NT2/D1 (cell line): Measurements from ENCODE around the gene SRPRB.

Experiments
- DNase-seq: peaks from one replicate; pipeline ENCODE4 v3.0.0-alpha.2; 2011; ENCODE audit warnings: low read depth, low spot score
- H3K27me3 ChIP-seq: 2 replicates; pipeline ENCODE4 v1.6.0; 2011; ENCODE audit warnings: mild to moderate bottlenecking; ENCODE audit not compliant: insufficient read length, insufficient read depth
- H3K36me3 ChIP-seq: 2 replicates; pipeline ENCODE4 v1.6.1; 2011; ENCODE audit warnings: mild to moderate bottlenecking, low read length, mixed read lengths; ENCODE audit not compliant: insufficient read depth, insufficient read length
- H3K4me1 ChIP-seq: 2 replicates; pipeline ENCODE4 v1.5.1; 2011; ENCODE audit not compliant: insufficient read depth, insufficient read length
- H3K4me3 ChIP-seq: 2 replicates; pipeline ENCODE4 v1.5.1; 2011; ENCODE audit warnings: low read depth; ENCODE audit not compliant: insufficient read length
- H3K9ac ChIP-seq: 2 replicates; pipeline ENCODE4 v1.6.0; 2011; ENCODE audit warnings: low read depth; ENCODE audit not compliant: insufficient read length
- H3K9me3 ChIP-seq: 2 replicates; pipeline ENCODE4 v1.5.1; 2011; ENCODE audit warnings: mild to moderate bottlenecking, low read length; ENCODE audit not compliant: insufficient read depth
- SUZ12 ChIP-seq: IDR thresholded peaks from 2 replicates; pipeline ENCODE4 v1.6.1; 2011; ENCODE audit not compliant: insufficient read length, insufficient read depth; ENCODE audit errors: extremely low read depth
- YY1 ChIP-seq: IDR thresholded peaks from 2 replicates; pipeline ENCODE4 v1.6.1; 2011; ENCODE audit not compliant: insufficient read length, insufficient read depth
- ZNF274 ChIP-seq: IDR thresholded peaks from 2 replicates; pipeline ENCODE4 v1.6.1; 2011; ENCODE audit warnings: mild to moderate bottlenecking, low read depth, low read length

Gene SRPRB

DNA sequence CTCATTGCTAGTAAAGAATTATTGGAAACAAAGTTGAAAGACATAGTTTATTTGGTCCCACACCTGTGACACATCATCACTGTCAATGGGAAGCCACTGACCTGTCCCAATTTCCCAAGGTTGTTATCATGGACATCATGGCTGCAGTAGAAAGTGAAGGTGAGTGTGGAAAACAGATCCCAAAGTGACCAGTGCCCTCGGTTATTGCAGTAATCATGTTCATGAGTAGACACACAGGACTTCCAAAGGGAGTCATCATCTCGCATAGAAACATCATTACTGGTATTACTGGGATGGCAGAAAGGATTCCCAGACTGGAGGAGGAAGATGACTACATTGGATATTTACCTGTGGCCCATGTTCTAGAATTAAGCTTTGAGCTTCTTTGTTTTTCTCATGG lies 44.7 kb upstream of the SRPRB start:
- H3K4me1 ChIP-seq: peaks cover 13% of the 10 kb centered on the region
- no peaks in the 10 kb centered on the region for H3K27me3 ChIP-seq
- DNase-seq: no peak
- no peak overlapping the region for H3K9ac ChIP-seq
- no peak overlapping the region for H3K4me3 ChIP-seq
- TF ChIP-seq YY1: no peak
- no peak for TF ChIP-seq SUZ12
- TF ChIP-seq ZNF274: no peak
- H3K36me3 ChIP-seq: no peaks in the 10 kb centered on the region
- no peaks in the 10 kb centered on the region for H3K9me3 ChIP-seq

DNA sequence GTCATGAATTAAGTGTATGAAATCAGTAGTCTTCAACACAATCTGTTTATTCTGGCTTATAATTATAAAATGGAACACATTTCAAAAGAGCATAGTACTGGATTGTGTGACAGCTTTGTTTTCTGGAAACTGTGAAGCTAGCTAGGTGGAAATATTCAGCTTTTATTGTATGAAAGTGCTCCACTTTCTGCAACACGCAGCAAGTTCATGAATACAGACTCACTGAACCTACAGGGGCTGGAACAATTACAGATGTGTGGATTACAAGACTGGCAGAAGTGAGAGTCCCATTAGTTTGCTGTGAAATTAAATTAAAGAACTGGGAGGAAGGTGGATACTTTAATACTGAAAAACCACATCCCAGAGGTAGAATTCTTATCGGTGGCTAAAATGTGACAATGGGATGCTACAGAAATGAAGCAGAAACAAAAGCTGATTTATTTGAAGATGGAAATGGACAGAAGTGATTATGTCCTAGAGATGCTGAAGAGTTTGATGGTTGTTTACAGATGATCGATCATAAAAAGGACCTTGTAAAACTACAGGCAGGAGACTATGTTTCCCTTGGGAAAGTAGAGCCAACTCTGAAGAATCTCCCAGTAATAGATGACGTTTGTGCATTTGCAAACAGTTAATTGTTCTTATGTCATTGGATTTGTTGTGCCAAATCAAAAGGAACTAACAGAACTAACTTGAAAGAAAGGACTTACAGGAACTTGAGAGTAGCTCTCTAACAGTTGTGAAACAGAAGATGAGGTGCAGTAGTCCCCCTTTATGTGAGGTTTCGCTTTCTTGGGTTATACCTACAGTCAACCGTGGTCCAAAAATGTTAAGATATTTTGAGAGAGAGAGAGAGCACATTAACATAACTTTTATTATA lies 43.8 kb upstream of the SRPRB start:
- Histone ChIP-seq H3K27me3 (no peaks in the 10 kb centered on the region), H3K4me1 (peaks cover 11% of the 10 kb centered on the region)
- no peak for DNase-seq

DNA sequence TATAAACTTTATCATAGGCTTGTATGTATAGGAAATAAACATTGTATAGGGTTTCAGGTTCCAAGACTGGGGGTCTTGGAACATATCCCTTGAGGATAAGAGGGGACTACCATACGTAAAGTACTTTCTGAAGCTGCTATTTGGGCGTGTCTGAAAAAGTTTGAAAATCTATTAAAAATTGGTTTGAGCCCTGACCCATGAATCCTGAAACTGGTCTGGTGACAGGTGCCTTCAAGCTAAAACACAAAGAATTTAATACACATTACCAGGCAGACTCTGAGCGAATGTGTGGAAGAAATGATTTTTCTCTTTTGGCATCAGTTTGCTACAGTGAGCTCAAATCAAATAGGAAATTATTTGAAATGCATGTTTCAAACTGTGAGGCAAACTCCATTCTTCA lies 43.1 kb upstream of the SRPRB start:
- DNase-seq: no peak

More for the DNA sequence above, 43.8 kb upstream of the SRPRB start:
- no peak overlapping the region for H3K9ac ChIP-seq
- H3K36me3 ChIP-seq: no peaks in the 10 kb centered on the region
- no peaks in the 10 kb centered on the region for H3K9me3 ChIP-seq
- H3K4me3 ChIP-seq: no peak overlapping the region
- no peak for TF ChIP-seq ZNF274
- no peak for TF ChIP-seq YY1
- no peak for TF ChIP-seq SUZ12

DNA sequence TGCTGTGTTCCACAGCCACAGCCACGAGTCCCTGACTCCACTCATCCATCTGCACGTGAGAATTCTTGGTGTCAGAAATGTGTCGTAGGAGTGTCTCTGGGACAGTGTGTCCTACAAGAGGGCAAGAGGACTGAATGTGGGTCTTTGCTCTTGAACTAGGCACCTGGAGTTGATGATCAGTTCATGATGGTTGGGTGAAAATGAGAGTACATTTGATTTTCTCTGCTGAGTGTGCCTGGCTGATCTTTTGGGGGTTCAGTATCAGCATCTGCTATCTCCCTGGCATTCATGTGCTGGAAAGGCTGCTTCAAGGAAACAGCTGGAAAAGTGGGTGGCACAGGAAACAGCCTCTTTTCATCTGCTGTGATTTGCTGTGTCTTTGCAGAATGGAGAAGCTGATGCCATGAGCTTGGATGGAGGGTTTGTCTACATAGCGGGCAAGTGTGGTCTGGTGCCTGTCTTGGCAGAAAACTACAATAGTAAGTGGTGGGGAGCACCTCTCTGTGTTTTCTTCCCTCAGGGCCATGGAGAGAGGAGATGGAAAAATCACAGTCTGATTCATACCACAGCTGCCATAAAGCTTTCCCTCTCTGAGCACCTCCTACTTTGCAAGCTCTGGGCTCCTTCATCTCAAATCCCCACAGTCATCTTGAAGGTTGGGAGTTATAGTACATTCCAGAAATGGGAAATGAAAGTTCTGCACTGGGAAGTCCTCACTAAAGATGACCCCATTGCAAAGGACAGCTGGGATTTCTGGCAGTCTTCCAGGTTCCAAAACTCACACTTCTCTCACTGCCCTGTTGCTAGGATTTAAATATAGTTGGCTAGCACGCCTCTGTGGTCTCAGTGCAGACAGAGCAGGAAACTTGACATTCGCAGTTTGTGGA lies 41.6 kb upstream of the SRPRB start:
- Histone ChIP-seq H3K27me3 (no peaks in the 10 kb centered on the region), H3K9ac (no peak overlapping the region), H3K4me1 (peaks cover 6% of the 10 kb centered on the region), H3K36me3 (no peaks in the 10 kb centered on the region), H3K4me3 (no peak overlapping the region), H3K9me3 (no peaks in the 10 kb centered on the region)
- TF ChIP-seq SUZ12 (no peak), YY1 (no peak), ZNF274 (no peak)
- no peak for DNase-seq

More for the DNA sequence above, 43.1 kb upstream of the SRPRB start:
- no peak for TF ChIP-seq YY1
- no peak for TF ChIP-seq ZNF274
- TF ChIP-seq SUZ12: no peak
- no peaks in the 10 kb centered on the region for H3K9me3 ChIP-seq
- H3K36me3 ChIP-seq: no peaks in the 10 kb centered on the region
- no peaks in the 10 kb centered on the region for H3K27me3 ChIP-seq
- H3K4me1 ChIP-seq: peaks cover 6% of the 10 kb centered on the region
- H3K4me3 ChIP-seq: no peak overlapping the region
- H3K9ac ChIP-seq: no peak overlapping the region

DNA sequence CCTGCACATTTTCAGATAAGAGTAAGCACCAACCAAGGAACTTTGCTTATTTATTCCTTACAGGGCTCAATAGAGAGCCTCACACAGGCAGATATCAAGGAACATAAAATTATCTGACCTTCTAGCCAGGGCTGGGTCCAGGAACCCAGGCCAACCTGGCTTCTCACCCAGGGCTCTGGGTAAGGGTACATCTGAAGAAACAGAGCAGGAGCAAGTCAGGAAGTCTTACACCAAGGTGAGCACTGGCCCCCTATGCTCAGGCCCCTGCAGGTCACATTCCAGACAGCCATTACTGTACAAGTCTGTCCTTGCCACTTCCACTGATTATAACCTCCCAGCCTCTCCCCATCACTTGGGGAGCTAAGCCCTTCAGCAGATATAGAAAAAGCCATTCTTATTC lies 40.4 kb upstream of the SRPRB start:
- H3K36me3 ChIP-seq: no peaks in the 10 kb centered on the region
- H3K4me1 ChIP-seq: no peaks in the 10 kb centered on the region
- TF ChIP-seq ZNF274 (no peak), YY1 (no peak), SUZ12 (no peak)
- no peaks in the 10 kb centered on the region for H3K9me3 ChIP-seq
- no peaks in the 10 kb centered on the region for H3K27me3 ChIP-seq
- no peak overlapping the region for H3K9ac ChIP-seq
- DNase-seq: no peak
- no peak overlapping the region for H3K4me3 ChIP-seq

DNA sequence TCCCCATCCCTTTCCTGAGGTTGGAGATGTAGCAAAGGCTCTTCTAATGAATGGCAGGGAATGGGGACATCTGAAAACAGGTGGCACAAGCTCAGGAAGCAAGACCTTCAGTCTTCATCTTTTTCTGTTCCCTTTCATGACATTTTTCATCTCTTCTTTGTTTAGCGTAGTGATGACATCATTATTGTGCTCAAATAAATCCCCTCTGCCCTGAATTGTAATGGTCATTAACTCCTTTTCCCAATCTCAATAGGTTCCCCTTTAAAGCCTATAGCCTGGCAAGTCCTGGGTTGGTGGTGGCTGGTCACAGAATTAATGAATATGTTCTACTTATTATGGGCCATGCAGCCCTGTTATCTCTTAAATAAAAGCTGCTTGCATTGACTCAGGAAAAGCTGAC lies 38.0 kb upstream of the SRPRB start:
- Histone ChIP-seq H3K4me1 (no peaks in the 10 kb centered on the region), H3K9ac (no peak overlapping the region), H3K4me3 (no peak overlapping the region), H3K36me3 (no peaks in the 10 kb centered on the region), H3K9me3 (no peaks in the 10 kb centered on the region), H3K27me3 (no peaks in the 10 kb centered on the region)
- TF ChIP-seq SUZ12: no peak
- no peak for TF ChIP-seq ZNF274
- TF ChIP-seq YY1: no peak
- DNase-seq: no peak

DNA sequence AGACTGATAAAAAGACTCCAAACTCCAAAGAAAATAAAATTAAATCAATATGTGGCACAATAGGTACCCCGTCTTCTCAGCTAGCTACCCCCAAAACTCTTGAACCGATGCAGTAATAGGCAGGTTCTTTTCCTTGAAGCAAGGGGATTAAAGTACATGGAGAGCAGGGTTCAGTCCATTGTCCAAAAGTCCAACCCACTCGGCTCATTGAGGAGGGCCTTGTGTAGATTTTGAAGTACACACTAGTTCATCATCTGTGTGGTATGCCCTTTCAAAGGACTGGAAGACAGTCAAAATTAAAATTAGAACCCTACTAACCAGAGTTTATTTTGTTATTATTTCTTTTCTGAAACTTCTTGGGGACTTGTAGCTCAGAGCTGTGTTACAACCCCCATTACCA lies 36.1 kb upstream of the SRPRB start:
- Histone ChIP-seq H3K9me3 (no peaks in the 10 kb centered on the region), H3K4me3 (no peak overlapping the region), H3K27me3 (no peaks in the 10 kb centered on the region), H3K4me1 (no peaks in the 10 kb centered on the region), H3K9ac (no peak overlapping the region), H3K36me3 (no peaks in the 10 kb centered on the region)
- DNase-seq: no peak
- no peak for TF ChIP-seq SUZ12
- TF ChIP-seq ZNF274: no peak
